Medulla oblongata (tissue), 1 donor: Measurements from ENCODE around the gene CCDC126.
"Not testable (repeated sequence)": the region's sequence is repeated elsewhere in the genome, so short reads cannot be mapped to it uniquely, and the experiment has no call there.

Experiments used
- DNase-seq: peaks from one replicate; pipeline ENCODE4 v3.0.0-alpha.2; 2015; ENCODE audit errors: extremely low spot score

Gene CCDC126

GRCh38 chr7:23628370-23628769, 31.2 kb downstream of the CCDC126 start:
- peak; percentile 49 for DNase-seq

- no peak for DNase-seq
These were observed 36.2 kb downstream of the CCDC126 start for GRCh38 chr7:23633417-23633816.

GRCh38 chr7:23645822-23646221, 48.6 kb downstream of the CCDC126 start:
- DNase-seq: no peak

- no peak for DNase-seq
These were observed 56.8 kb downstream of the CCDC126 start for GRCh38 chr7:23653942-23654341.

- peak; percentile 46 for DNase-seq
These were observed 57.3 kb downstream of the CCDC126 start for GRCh38 chr7:23654508-23654907.

- no peak for DNase-seq
These were observed 58.3 kb downstream of the CCDC126 start for GRCh38 chr7:23655433-23655832.

- DNase-seq: no peak
These were observed 61.7 kb downstream of the CCDC126 start for GRCh38 chr7:23658831-23659427.

GRCh38 chr7:23661385-23661784, 64.2 kb downstream of the CCDC126 start:
- DNase-seq: no peak

- DNase-seq: no peak
These were observed 65.2 kb downstream of the CCDC126 start for GRCh38 chr7:23662124-23662983.

- no peak for DNase-seq
These were observed 65.8 kb downstream of the CCDC126 start for GRCh38 chr7:23662984-23663313.

- no peak for DNase-seq
These were observed 66.9 kb downstream of the CCDC126 start for GRCh38 chr7:23664122-23664521.

- no peak for DNase-seq
These were observed 74.9 kb downstream of the CCDC126 start for GRCh38 chr7:23672033-23672432.

- DNase-seq: peak; percentile 92
These were observed 82.8 kb downstream of the CCDC126 start, which contains the start of gene FAM221A for GRCh38 chr7:23679898-23680413. TSS of gene FAM221A (plus strand) at chr7:23680199. CDS start at chr7:23680219, 20 bp downstream.

GRCh38 chr7:23680414-23681405, 83.5 kb downstream of the CCDC126 start:
- peak; percentile 52 for DNase-seq

GRCh38 chr7:23684041-23684440, 86.9 kb downstream of the CCDC126 start:
- DNase-seq: not testable (repeated sequence)

GRCh38 chr7:23685731-23686130, 88.5 kb downstream of the CCDC126 start:
- peak; percentile 31 for DNase-seq

- no peak for DNase-seq
These were observed 89.8 kb downstream of the CCDC126 start for GRCh38 chr7:23687011-23687410.

GRCh38 chr7:23689165-23689564, 92.0 kb downstream of the CCDC126 start:
- DNase-seq: no peak

GRCh38 chr7:23691320-23691719, 94.1 kb downstream of the CCDC126 start:
- no peak for DNase-seq

- DNase-seq: no peak
These were observed 96.0 kb downstream of the CCDC126 start for GRCh38 chr7:23693224-23693623.
